Measurements from ENCODE around the gene SRP14.

The SRP14 gene

GRCh38 chr15:40070608-40071218 is 31.7 kb upstream of the SRP14 start:
- peak overlapping the region; percentile 64; the same call in 1 of the 2 replicates for H3K27ac ChIP-seq
- TF ChIP-seq CTCF (IDR thresholded peaks at IDR 0.05), result no peak
- no peak for TF ChIP-seq ZFX (IDR thresholded peaks at IDR 0.05; ENCODE audit: borderline replicate concordance)

- peak overlapping the region; percentile 64 for H3K27ac ChIP-seq
- TF ChIP-seq ZFX (IDR thresholded peaks at IDR 0.05; ENCODE audit: borderline replicate concordance), result no peak
- TF ChIP-seq CTCF (IDR thresholded peaks at IDR 0.05), result no peak
Observed at GRCh38 chr15:40070166-40070557, 31.2 kb upstream of the SRP14 start.

- peak overlapping the region; percentile 64 for H3K27ac ChIP-seq
- TF ChIP-seq ZFX (IDR thresholded peaks at IDR 0.05; ENCODE audit: borderline replicate concordance), result no peak
- TF ChIP-seq CTCF (IDR thresholded peaks at IDR 0.05), result no peak
Observed at GRCh38 chr15:40069178-40070165, 30.5 kb upstream of the SRP14 start.

GRCh38 chr15:40067921-40068624 is 29.1 kb upstream of the SRP14 start:
- TF ChIP-seq CTCF (IDR thresholded peaks at IDR 0.05) (no peak), ZFX (IDR thresholded peaks at IDR 0.05; ENCODE audit: borderline replicate concordance) (no peak)
- peak overlapping the region; percentile 64; the same call in 1 of the 2 replicates for H3K27ac ChIP-seq

GRCh38 chr15:40066589-40066988 is 27.6 kb upstream of the SRP14 start:
- no peak for TF ChIP-seq ZFX (IDR thresholded peaks at IDR 0.05; ENCODE audit: borderline replicate concordance)
- TF ChIP-seq CTCF (IDR thresholded peaks at IDR 0.05), result no peak
- no peak overlapping the region for H3K27ac ChIP-seq

GRCh38 chr15:40065166-40065565 is 26.2 kb upstream of the SRP14 start:
- no peak for TF ChIP-seq CTCF (IDR thresholded peaks at IDR 0.05)
- TF ChIP-seq ZFX (IDR thresholded peaks at IDR 0.05; ENCODE audit: borderline replicate concordance), result no peak
- no peak overlapping the region for H3K27ac ChIP-seq
